WTC11 (cell line): ENCODE measurements around the gene COL26A1. TPM values are rescaled to one million over a fixed set of nuclear protein-coding genes. Genes with fewer than 3 reads are reported as not detected.

ENCODE experiments used
- ATF1 ChIP-seq: sonication (generic); formaldehyde crosslinking; IDR thresholded peaks from 2 replicates; pipeline ENCODE4 v1.8.1; 2023; ENCODE audit warnings: mild to moderate bottlenecking, moderate library complexity, missing genetic modification reagents
- CBFB ChIP-seq: sonication (generic); formaldehyde crosslinking; IDR thresholded peaks from 2 replicates; pipeline ENCODE4 v1.8.1; 2022; ENCODE audit warnings: mild to moderate bottlenecking, low read depth, missing genetic modification reagents
- CREB1 ChIP-seq: sonication (generic); formaldehyde crosslinking; IDR thresholded peaks from 2 replicates; pipeline ENCODE4 v1.8.0; 2023; ENCODE audit warnings: mild to moderate bottlenecking, missing genetic modification reagents
- ELF4 ChIP-seq: sonication (generic); formaldehyde crosslinking; IDR thresholded peaks from 2 replicates; pipeline ENCODE4 v1.8.1; 2022; ENCODE audit warnings: low read depth, mild to moderate bottlenecking, moderate library complexity, missing genetic modification reagents
- ETV6 ChIP-seq: sonication (generic); formaldehyde crosslinking; IDR thresholded peaks from 2 replicates; pipeline ENCODE4 v1.8.1; 2022; ENCODE audit warnings: mild to moderate bottlenecking, missing genetic modification reagents
- FOXJ3 ChIP-seq: sonication (generic); formaldehyde crosslinking; IDR thresholded peaks from 2 replicates; pipeline ENCODE4 v1.9.0; 2021; ENCODE audit warnings: missing genetic modification reagents, mild to moderate bottlenecking, borderline replicate concordance
- FOXP1 ChIP-seq: sonication (generic); formaldehyde crosslinking; IDR thresholded peaks from 2 replicates; pipeline ENCODE4 v1.8.0; 2022; ENCODE audit warnings: missing genetic modification reagents, mild to moderate bottlenecking, moderate library complexity, borderline replicate concordance
- JAZF1 ChIP-seq: fragments of 250-450 bp; sonication (Bioruptor Pico); IDR thresholded peaks from 2 replicates; pipeline ENCODE4 v1.9.0; 2021; ENCODE audit warnings: moderate library complexity, mild to moderate bottlenecking, inconsistent platforms
- MYBL2 ChIP-seq: sonication (generic); formaldehyde crosslinking; IDR thresholded peaks from 2 replicates; pipeline ENCODE4 v1.8.1; 2023; ENCODE audit warnings: mild to moderate bottlenecking, moderate library complexity, missing genetic modification reagents
- NR1H2 ChIP-seq: sonication (generic); formaldehyde crosslinking; IDR thresholded peaks from 2 replicates; pipeline ENCODE4 v1.9.0; 2021; ENCODE audit warnings: mild to moderate bottlenecking, moderate library complexity, missing genetic modification reagents
- NR2C2 ChIP-seq: sonication (generic); formaldehyde crosslinking; IDR thresholded peaks from 2 replicates; pipeline ENCODE4 v1.8.0; 2022; ENCODE audit warnings: mild to moderate bottlenecking, missing genetic modification reagents
- NR3C1 ChIP-seq: sonication (generic); formaldehyde crosslinking; conservative IDR thresholded peaks from 2 replicates; pipeline ENCODE4 v1.8.1; 2023; ENCODE audit warnings: low read depth, mild to moderate bottlenecking, missing genetic modification reagents
- RORB ChIP-seq: fragments of 250-450 bp; sonication (Bioruptor Pico); IDR thresholded peaks from 2 replicates; pipeline ENCODE4 v1.9.0; 2021; ENCODE audit warnings: mild to moderate bottlenecking
- TCF7 ChIP-seq: sonication (generic); formaldehyde crosslinking; IDR thresholded peaks from 2 replicates; pipeline ENCODE4 v1.8.0; 2022; ENCODE audit warnings: mild to moderate bottlenecking, low read depth, missing genetic modification reagents, moderate library complexity
- ZNF121 ChIP-seq: sonication (generic); formaldehyde crosslinking; IDR thresholded peaks from 2 replicates; pipeline ENCODE4 v1.8.0; 2023; ENCODE audit warnings: missing genetic modification reagents
- ZNF219 ChIP-seq: sonication (generic); formaldehyde crosslinking; IDR thresholded peaks from 2 replicates; pipeline ENCODE4 v1.8.0; 2023; ENCODE audit warnings: missing genetic modification reagents, mild to moderate bottlenecking, borderline replicate concordance
- total RNA-seq: library from RNA; stranded (reverse); gene quantifications from 3 replicates; pipeline ENCODE4 v1.2.3, GENCODE V29; 2021
- TF ChIP-seq, protein P1 (sequence below): sonication (generic); formaldehyde crosslinking; IDR thresholded peaks from 2 replicates; pipeline ENCODE4 v1.8.0; 2022; ENCODE audit warnings: mild to moderate bottlenecking, missing genetic modification reagents
- TF ChIP-seq, protein P2 (sequence below): sonication (generic); formaldehyde crosslinking; IDR thresholded peaks from 2 replicates; pipeline ENCODE4 v1.8.1; 2023; ENCODE audit warnings: mild to moderate bottlenecking, missing genetic modification reagents
- TF ChIP-seq, protein P3 (sequence below): fragments of 250-450 bp; sonication (Bioruptor Pico); conservative IDR thresholded peaks from 2 replicates; pipeline ENCODE4 v1.9.0; 2021; ENCODE audit warnings: mild to moderate bottlenecking
- TF ChIP-seq, protein P4 (sequence below): fragments of 250-450 bp; sonication (Bioruptor Pico); IDR thresholded peaks from 2 replicates; pipeline ENCODE4 v1.9.0; 2021; ENCODE audit warnings: mild to moderate bottlenecking, borderline replicate concordance
- TF ChIP-seq, protein P5 (sequence below): sonication (generic); formaldehyde crosslinking; conservative IDR thresholded peaks from 2 replicates; pipeline ENCODE4 v1.8.1; 2023; ENCODE audit warnings: mild to moderate bottlenecking, low read depth, missing genetic modification reagents, moderate library complexity
- TF ChIP-seq, protein P6 (sequence below): sonication (generic); formaldehyde crosslinking; IDR thresholded peaks from 2 replicates; pipeline ENCODE4 v1.8.0; 2022; ENCODE audit warnings: mild to moderate bottlenecking, missing genetic modification reagents
- TF ChIP-seq, protein P7 (sequence below): fragments of 250-450 bp; sonication (Bioruptor Pico); IDR thresholded peaks from 2 replicates; pipeline ENCODE4 v1.9.0; 2021; ENCODE audit warnings: mild to moderate bottlenecking

The COL26A1 gene
- total RNA-seq, 1 experiment from 2014 or later = 64.4 TPM

DNA sequence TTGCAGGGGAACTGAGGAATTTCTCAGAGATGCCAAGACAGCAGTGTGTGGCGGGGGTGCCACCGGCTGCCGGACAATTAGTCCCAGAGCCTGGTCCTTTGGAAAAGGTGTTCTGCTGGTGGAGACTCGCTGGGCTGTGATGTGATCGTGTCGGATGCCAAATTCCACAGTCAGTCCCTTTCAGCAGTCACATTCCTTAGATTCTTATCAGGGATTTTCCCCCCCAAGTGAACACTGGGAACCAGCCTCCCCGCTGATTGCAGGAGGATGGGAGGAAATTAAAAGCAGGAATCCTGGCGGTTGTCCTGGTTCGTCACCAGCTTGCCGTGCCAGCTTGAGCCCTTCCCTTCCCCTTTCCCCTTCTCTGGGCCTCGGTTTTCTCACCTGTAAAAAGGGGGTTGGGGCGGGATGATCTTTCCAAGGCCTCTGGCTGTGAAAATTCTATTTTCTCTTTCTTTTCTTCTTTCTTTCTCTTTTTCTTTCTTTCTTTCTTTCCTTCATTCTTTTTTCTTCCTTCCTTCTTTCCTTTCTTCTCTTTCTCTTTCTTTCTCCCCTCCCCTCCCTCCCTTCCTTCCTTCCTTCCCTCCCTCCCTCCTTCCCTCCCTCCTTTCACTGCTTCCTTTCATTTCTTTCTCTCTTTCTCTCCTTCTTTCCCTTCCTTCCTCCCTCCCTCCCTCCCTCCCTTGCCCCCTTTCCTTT is 39.6 kb downstream of the COL26A1 start (continued):
- TF ChIP-seq, protein P1, sequence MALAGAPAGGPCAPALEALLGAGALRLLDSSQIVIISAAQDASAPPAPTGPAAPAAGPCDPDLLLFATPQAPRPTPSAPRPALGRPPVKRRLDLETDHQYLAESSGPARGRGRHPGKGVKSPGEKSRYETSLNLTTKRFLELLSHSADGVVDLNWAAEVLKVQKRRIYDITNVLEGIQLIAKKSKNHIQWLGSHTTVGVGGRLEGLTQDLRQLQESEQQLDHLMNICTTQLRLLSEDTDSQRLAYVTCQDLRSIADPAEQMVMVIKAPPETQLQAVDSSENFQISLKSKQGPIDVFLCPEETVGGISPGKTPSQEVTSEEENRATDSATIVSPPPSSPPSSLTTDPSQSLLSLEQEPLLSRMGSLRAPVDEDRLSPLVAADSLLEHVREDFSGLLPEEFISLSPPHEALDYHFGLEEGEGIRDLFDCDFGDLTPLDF (CRISPR knock-in tag) = no peak
- TF ChIP-seq NR2C2 = no peak
- TF ChIP-seq, protein P2, sequence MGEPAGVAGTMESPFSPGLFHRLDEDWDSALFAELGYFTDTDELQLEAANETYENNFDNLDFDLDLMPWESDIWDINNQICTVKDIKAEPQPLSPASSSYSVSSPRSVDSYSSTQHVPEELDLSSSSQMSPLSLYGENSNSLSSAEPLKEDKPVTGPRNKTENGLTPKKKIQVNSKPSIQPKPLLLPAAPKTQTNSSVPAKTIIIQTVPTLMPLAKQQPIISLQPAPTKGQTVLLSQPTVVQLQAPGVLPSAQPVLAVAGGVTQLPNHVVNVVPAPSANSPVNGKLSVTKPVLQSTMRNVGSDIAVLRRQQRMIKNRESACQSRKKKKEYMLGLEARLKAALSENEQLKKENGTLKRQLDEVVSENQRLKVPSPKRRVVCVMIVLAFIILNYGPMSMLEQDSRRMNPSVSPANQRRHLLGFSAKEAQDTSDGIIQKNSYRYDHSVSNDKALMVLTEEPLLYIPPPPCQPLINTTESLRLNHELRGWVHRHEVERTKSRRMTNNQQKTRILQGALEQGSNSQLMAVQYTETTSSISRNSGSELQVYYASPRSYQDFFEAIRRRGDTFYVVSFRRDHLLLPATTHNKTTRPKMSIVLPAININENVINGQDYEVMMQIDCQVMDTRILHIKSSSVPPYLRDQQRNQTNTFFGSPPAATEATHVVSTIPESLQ (CRISPR knock-in tag) = no peak
- TF ChIP-seq RORB (CRISPR knock-in tag) = no peak
- no peak for TF ChIP-seq NR1H2
- no peak for TF ChIP-seq FOXJ3 (CRISPR knock-in tag)
- TF ChIP-seq ATF1 (CRISPR knock-in tag) = no peak
- TF ChIP-seq FOXP1 (CRISPR knock-in tag) = no peak
- 0 out of 2 replicates have a peak, but pooled peaks have one; percentile 16 for TF ChIP-seq ZNF121 (CRISPR knock-in tag)
- TF ChIP-seq, protein P3, sequence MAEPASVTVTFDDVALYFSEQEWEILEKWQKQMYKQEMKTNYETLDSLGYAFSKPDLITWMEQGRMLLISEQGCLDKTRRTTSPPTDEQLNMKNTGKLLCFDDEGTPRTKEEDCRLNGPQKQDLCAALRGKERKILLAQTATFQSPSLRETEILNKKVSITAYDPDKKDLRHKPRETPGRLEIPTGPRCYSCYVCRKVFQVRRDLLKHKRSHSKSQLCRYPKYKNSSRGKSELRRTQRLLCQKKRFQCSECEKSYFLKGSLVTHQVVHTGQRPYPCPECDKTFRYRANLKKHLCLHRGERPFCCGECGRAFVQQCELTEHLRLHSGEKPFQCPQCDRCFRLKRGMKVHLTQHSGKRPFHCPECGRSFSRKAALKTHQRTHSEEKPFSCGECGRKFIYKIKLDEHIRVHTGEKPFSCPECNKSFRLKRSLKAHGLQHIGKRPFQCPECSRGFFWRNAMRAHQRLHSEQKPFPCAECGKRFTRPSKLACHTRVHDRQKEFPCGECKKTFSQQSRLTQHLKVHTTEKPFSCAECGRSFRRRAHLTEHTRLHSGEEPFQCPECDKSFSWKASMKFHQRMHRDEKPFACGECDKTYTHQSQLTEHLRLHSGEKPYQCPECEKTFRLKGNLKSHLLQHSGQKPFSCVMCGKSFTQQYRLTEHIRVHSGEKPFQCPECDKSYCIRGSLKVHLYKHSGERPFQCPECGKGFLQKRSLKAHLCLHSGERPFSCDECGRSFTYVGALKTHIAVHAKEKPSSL (CRISPR knock-in tag) = no peak
- TF ChIP-seq CBFB = no peak
- TF ChIP-seq, protein P4, sequence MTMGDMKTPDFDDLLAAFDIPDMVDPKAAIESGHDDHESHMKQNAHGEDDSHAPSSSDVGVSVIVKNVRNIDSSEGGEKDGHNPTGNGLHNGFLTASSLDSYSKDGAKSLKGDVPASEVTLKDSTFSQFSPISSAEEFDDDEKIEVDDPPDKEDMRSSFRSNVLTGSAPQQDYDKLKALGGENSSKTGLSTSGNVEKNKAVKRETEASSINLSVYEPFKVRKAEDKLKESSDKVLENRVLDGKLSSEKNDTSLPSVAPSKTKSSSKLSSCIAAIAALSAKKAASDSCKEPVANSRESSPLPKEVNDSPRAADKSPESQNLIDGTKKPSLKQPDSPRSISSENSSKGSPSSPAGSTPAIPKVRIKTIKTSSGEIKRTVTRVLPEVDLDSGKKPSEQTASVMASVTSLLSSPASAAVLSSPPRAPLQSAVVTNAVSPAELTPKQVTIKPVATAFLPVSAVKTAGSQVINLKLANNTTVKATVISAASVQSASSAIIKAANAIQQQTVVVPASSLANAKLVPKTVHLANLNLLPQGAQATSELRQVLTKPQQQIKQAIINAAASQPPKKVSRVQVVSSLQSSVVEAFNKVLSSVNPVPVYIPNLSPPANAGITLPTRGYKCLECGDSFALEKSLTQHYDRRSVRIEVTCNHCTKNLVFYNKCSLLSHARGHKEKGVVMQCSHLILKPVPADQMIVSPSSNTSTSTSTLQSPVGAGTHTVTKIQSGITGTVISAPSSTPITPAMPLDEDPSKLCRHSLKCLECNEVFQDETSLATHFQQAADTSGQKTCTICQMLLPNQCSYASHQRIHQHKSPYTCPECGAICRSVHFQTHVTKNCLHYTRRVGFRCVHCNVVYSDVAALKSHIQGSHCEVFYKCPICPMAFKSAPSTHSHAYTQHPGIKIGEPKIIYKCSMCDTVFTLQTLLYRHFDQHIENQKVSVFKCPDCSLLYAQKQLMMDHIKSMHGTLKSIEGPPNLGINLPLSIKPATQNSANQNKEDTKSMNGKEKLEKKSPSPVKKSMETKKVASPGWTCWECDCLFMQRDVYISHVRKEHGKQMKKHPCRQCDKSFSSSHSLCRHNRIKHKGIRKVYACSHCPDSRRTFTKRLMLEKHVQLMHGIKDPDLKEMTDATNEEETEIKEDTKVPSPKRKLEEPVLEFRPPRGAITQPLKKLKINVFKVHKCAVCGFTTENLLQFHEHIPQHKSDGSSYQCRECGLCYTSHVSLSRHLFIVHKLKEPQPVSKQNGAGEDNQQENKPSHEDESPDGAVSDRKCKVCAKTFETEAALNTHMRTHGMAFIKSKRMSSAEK (CRISPR knock-in tag) = no peak
- no peak for TF ChIP-seq ZNF219 (CRISPR knock-in tag)
- TF ChIP-seq JAZF1 (CRISPR knock-in tag) = no peak
- TF ChIP-seq NR3C1 = no peak
- TF ChIP-seq CREB1 = no peak
- no peak for TF ChIP-seq TCF7
- no peak for TF ChIP-seq ELF4
- TF ChIP-seq MYBL2 (CRISPR knock-in tag) = peak; percentile 69; the same call in 1 of the 2 replicates
- TF ChIP-seq ETV6 (CRISPR knock-in tag) = peak; percentile 95
- TF ChIP-seq, protein P5, sequence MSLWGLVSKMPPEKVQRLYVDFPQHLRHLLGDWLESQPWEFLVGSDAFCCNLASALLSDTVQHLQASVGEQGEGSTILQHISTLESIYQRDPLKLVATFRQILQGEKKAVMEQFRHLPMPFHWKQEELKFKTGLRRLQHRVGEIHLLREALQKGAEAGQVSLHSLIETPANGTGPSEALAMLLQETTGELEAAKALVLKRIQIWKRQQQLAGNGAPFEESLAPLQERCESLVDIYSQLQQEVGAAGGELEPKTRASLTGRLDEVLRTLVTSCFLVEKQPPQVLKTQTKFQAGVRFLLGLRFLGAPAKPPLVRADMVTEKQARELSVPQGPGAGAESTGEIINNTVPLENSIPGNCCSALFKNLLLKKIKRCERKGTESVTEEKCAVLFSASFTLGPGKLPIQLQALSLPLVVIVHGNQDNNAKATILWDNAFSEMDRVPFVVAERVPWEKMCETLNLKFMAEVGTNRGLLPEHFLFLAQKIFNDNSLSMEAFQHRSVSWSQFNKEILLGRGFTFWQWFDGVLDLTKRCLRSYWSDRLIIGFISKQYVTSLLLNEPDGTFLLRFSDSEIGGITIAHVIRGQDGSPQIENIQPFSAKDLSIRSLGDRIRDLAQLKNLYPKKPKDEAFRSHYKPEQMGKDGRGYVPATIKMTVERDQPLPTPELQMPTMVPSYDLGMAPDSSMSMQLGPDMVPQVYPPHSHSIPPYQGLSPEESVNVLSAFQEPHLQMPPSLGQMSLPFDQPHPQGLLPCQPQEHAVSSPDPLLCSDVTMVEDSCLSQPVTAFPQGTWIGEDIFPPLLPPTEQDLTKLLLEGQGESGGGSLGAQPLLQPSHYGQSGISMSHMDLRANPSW (CRISPR knock-in tag) = no peak
- TF ChIP-seq, protein P6, sequence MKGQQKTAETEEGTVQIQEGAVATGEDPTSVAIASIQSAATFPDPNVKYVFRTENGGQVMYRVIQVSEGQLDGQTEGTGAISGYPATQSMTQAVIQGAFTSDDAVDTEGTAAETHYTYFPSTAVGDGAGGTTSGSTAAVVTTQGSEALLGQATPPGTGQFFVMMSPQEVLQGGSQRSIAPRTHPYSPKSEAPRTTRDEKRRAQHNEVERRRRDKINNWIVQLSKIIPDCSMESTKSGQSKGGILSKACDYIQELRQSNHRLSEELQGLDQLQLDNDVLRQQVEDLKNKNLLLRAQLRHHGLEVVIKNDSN (CRISPR knock-in tag) = no peak
- TF ChIP-seq, protein P7, sequence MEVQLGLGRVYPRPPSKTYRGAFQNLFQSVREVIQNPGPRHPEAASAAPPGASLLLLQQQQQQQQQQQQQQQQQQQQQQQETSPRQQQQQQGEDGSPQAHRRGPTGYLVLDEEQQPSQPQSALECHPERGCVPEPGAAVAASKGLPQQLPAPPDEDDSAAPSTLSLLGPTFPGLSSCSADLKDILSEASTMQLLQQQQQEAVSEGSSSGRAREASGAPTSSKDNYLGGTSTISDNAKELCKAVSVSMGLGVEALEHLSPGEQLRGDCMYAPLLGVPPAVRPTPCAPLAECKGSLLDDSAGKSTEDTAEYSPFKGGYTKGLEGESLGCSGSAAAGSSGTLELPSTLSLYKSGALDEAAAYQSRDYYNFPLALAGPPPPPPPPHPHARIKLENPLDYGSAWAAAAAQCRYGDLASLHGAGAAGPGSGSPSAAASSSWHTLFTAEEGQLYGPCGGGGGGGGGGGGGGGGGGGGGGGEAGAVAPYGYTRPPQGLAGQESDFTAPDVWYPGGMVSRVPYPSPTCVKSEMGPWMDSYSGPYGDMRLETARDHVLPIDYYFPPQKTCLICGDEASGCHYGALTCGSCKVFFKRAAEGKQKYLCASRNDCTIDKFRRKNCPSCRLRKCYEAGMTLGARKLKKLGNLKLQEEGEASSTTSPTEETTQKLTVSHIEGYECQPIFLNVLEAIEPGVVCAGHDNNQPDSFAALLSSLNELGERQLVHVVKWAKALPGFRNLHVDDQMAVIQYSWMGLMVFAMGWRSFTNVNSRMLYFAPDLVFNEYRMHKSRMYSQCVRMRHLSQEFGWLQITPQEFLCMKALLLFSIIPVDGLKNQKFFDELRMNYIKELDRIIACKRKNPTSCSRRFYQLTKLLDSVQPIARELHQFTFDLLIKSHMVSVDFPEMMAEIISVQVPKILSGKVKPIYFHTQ (CRISPR knock-in tag) = no peak
